C4-2B (cell line): ENCODE results near the gene JAML.
"Not testable (repeated sequence)": the region's sequence is repeated elsewhere in the genome, so short reads cannot be mapped to it uniquely, and the experiment has no call there.

Source experiments
- H3K27ac ChIP-seq: fragments of 450-650 bp; 2 replicates; pipeline ENCODE4 v1.5.1; 2017
- ZFX ChIP-seq: fragments of 450-650 bp; IDR thresholded peaks from 2 replicates; pipeline ENCODE4 v1.6.1; 2017
- TF ChIP-seq, protein P1 (sequence below): fragments of 450-650 bp; conservative IDR thresholded peaks from 2 replicates; pipeline ENCODE4 v1.5.1; 2017; ENCODE audit warnings: mild to moderate bottlenecking

The JAML gene

DNA sequence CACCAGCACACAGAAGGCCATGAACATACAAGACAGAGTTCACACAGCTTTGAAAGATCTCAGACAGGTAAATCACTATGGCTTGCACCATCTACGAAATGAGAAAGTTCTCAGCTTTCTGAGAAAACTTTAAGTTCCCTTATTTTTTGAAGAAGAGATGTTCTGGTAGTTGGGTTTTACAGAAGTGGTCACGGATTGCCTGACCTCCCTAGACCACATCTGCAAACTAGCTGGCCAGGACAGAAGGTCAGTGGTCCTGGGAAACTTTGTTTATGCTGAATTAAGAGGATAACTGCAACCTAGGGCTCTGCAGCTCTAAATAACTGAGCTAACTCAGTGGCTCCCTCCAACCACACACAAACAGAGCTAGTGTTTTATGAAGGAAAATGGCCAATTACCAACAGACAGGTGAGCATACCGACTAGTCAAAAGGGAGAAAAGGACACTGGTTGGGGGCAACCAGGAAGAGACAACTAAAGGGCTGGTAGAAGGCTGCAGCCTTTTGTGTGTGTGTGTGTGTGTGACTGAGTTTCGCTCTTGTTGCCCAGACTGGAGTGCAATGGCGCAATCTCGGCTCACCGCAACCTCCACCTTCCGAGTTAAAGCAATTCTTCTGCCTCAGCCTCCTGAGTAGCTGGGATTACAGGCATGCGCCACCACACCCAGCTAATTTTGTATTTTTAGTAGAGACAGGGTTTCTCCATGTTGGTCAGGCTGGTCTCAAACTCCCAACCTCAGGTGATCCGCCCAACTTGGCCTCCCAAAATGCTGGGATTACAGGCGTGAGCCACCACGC is 39.8 kb downstream of the JAML start:
- no peak for TF ChIP-seq ZFX
- TF ChIP-seq, protein P1, sequence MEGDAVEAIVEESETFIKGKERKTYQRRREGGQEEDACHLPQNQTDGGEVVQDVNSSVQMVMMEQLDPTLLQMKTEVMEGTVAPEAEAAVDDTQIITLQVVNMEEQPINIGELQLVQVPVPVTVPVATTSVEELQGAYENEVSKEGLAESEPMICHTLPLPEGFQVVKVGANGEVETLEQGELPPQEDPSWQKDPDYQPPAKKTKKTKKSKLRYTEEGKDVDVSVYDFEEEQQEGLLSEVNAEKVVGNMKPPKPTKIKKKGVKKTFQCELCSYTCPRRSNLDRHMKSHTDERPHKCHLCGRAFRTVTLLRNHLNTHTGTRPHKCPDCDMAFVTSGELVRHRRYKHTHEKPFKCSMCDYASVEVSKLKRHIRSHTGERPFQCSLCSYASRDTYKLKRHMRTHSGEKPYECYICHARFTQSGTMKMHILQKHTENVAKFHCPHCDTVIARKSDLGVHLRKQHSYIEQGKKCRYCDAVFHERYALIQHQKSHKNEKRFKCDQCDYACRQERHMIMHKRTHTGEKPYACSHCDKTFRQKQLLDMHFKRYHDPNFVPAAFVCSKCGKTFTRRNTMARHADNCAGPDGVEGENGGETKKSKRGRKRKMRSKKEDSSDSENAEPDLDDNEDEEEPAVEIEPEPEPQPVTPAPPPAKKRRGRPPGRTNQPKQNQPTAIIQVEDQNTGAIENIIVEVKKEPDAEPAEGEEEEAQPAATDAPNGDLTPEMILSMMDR, result no peak
- no peak overlapping the region for H3K27ac ChIP-seq

DNA sequence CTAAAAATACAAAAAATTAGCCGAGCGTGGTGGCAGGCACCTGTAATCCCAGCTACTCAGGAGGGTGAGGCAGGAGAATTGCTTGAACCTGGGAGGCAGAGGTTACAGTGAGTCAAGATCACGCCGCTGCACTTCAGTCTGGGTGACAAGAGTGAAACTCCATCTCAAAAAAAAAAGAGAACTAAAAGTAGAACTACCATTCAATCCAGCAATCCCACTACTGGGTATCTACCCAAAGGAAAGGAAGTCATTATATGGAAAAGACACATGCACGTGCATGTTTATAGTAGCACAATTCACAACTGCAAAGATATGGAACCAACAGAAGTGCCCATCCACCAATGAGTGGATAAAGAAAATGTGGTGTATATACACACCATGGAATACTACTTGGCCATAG is 41.1 kb downstream of the JAML start:
- H3K27ac ChIP-seq, result not testable (repeated sequence)

DNA sequence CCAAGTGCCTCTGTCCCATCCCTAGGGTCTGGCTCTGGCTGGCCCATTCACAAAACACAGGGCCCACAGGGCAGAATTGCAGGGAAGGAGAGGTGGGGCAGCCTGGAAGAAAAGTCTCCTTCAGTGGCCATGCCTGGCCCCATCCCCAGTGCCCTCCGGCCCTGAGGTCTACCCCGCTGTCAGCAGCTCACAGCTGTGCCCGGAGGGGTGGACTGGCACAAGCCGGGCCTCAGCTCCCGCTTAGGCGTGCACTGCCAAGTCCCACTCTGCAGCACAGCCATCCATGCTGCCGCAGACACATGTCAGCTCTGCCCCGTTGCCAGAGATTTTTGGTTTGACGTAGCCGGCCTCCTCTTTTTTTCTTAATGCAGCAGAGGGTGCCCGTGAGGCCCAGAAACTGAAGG is 44.5 kb downstream of the JAML start:
- TF ChIP-seq ZFX, result no peak
- TF ChIP-seq, protein P1, result no peak
- no peak overlapping the region for H3K27ac ChIP-seq

DNA sequence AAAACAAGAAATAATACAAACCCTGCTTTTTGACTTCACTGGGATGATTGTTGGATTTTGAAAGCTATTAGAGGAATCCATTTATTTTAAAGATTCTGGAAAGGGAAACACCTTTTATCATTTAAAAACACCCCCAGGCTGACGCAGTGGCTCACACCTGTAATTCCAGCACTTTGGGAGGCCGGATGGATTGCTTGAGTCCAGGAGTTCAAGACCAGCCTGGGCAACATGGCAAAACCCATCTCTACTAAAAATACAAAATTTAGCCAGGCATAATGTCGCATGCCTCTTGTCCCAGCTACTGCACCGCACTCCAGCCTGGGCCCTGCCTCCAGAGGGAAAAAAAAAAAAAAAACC is 48.1 kb downstream of the JAML start:
- no peak overlapping the region for H3K27ac ChIP-seq
- TF ChIP-seq, protein P1, result no peak
- no peak for TF ChIP-seq ZFX

DNA sequence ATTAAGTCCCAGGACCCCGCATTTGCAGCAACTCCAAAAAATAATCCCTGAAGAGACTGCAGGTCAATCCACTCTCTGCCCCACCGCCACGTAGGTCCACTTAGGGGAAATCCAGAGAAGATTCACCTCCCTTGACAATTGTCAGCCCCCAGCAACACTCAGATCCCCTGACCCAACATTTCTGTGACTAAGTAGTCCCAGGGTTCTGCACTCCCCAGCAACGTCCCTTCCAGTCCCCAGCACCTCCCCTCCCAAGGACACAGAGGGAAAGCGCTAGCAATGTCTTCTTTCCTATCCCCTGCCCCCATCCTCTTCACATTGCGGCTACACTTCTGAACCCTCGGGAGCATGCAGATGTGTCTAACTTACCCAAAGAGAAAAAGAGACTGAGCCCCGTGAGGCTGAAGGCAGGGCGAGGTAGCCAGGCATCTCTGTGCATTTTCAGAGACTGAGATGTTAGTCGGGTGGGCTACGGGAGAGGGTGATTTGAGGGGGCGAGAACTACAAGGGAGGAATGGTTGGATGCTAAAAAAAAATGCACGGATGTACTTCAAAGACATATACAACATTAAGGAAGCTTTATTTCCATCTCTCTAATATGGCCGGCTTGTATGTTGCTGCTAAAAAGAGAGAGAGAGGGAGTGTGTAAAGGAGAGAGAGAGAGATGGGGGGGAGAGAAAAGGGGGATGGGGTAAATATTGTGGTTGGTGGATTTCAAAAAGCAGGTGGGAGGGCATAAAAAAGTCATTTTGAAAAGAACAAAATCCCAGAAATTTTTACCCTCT is 48.6 kb downstream of the JAML start, which contains the start of gene SCN2B:
Gene SCN2B (minus strand): TSS at position 647 of the 785 bp plus-strand sequence. CDS start 208 bp downstream, at position 439.
- TF ChIP-seq, protein P1, result no peak
- TF ChIP-seq ZFX, result no peak
- no peak within 1 kb of the TSS for H3K27ac ChIP-seq

DNA sequence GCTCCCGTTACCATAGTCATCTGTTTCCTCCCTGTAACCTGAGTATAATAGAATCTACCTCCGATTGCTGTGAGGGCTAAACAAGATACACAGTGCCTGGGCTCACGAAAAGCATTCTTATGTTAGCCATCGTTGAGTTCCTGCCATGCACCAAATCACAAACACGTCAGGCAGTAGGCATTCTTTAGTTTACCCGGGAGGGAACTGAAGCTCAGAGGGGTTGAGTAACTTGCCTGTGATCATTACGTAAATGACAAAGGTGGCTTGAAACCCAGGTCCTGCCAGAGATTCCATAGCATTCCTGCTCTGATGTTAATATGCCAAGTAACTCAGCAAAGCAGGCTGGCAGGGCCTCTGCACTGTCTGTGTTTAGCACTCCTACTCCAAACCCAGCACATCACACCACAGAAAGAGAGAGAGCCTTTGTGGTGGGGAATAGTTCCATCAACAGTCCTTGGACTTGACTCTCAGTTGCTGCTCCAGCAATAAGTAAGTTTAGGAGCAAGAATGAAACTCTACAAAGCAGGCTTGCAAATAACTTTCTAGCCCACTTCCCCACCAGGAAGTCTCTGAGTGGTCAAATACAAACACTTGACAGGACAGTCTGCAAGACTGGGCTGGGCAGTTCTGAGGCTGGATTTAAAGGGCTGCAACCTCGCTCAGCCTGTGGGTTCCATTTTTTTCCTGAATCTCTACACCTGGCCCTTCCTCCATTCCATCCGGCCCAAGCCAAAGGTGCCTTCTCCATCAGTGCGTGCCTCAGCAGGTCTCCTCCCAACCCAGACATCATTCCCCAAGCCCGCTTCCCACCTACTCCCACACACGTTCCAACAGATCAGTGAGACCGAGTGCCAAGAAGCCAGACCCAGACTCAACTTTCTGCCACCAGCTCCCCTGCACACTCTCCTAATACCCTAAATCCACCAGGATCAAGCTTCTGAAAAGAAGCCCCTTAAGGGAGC is 49.5 kb downstream of the JAML start:
- no peak overlapping the region for H3K27ac ChIP-seq
- TF ChIP-seq, protein P1, result no peak
- TF ChIP-seq ZFX, result no peak

DNA sequence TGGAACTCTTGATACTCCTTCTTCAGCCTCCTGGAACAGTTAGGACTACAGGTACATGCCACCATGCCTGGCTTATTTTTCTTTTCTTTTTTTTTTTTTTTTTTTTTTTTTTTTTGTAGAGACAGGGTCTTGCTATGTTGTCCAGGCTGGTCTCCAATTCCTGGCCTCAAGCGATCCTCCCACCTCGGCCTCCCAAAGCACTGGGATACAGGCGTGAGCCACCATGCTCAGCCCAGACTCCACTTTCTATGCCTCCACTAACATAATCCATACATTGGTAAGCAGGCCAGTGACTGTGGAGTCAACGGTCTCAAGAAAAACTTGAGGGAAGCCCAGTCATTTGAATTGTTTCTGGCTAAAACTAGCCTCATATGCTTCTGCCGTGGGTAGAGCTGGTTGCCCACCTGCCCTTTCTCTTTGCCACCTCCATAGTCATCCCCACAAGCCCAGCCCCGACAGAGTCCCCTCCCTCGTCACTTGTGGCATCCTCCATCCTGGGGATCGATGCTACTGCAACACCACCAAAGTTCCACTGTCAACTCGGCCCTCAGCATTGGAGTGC is 50.7 kb downstream of the JAML start:
- no peak overlapping the region for H3K27ac ChIP-seq
- TF ChIP-seq, protein P1, result no peak
- no peak for TF ChIP-seq ZFX
